Panc1 (cell line): ENCODE data around the gene UBA52.
A peak's percentile ranks its signal among the peaks of the same experiment; 100 is the strongest.

Experiments
- CTCF ChIP-seq: fragments of 450-650 bp; IDR thresholded peaks from 2 replicates; pipeline ENCODE4 v1.5.1; 2017; ENCODE audit warnings: mild to moderate bottlenecking
- POLR2AphosphoS5 ChIP-seq: IDR thresholded peaks from 2 replicates; pipeline ENCODE4 v1.6.1; 2012; ENCODE audit warnings: mild to moderate bottlenecking, low read depth, low read length, moderate library complexity
- REST ChIP-seq, 2 experiments: IDR thresholded peaks; 2 replicates each; pipeline ENCODE4 v1.6.1; 2011 to 2012; ENCODE audit warnings: low read depth in 2 of 2, control low read depth in 1 of 2, low read length in 1 of 2, mild to moderate bottlenecking in 1 of 2, moderate library complexity in 1 of 2; ENCODE audit not compliant: insufficient read depth in 1 of 2
- SIN3A ChIP-seq: IDR thresholded peaks from 2 replicates; pipeline ENCODE4 v1.6.1; 2012; ENCODE audit warnings: low read depth, mild to moderate bottlenecking, low read length, moderate library complexity, borderline replicate concordance; ENCODE audit not compliant: insufficient read depth

GRCh38 chr19:18522124-18522861 lies 49.4 kb upstream of the UBA52 start:
- no peak for TF ChIP-seq CTCF
- TF ChIP-seq SIN3A: no peak
- no peak for TF ChIP-seq REST (IDR thresholded peaks at IDR 0.05; ENCODE audit: insufficient read depth in 1 of 2, low read depth in 2 of 2, low read length in 1 of 2)
- TF ChIP-seq POLR2AphosphoS5: 0 out of 2 replicates have a peak, but pooled peaks have one; percentile 23
